HG02759 (cell line): ENCODE measurements around the gene PLIN5.
"Not testable (repeated sequence)": the region's sequence is repeated elsewhere in the genome, so short reads cannot be mapped to it uniquely, and the experiment has no call there.

Experiments
- ATAC-seq: cut with Tn5 transposase; IDR thresholded peaks from one replicate; pipeline ENCODE4 v1.9.1; 2021; ENCODE audit warnings: mild to moderate bottlenecking, moderate library complexity; ENCODE audit not compliant: unreplicated experiment

Gene PLIN5

DNA sequence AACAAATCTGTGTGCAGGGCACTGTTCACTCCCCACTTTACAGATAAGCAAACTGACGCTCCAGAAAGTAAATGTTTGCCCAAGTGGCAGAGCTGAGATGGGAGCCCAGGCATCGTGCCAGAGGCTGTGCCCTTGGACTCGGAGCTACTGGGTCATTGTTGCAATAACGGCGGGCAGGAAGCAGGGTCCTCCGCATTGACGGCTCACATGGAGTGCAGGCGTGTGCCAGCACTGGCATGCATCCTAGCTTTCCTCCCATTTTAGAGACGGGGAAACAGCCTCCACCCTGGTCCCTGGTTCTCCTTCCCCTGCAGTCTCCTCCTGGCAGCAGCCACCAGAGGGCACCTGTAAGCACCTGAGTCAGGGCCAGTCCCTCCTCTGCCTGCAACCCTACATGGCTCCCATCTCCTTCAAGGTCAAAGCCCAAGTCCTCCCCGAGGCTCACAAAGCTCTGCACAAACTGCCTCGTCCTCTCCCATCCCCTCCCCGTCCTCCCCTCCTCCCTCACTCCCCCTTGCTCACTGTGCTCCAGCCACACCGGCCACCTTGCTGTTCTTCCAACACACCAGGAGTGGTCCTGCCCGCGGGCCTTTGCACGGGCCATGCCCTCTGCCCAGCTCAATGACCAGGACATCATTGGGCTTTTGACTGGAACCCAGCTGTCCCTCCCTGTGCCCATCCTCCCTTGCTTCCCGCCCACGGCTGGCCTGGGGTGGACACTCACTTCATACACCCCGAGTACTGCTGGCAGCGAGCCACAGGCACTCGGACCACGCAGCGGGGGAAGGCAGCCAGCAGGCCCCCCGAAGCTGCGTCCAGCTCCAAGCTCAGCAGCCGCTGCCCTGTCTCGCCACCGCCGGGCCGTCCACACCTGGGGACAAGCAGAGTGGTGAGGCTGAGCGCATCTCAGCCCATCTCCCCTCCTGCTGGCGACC lies 12.5 kb upstream of the PLIN5 start:
- no peak for ATAC-seq

DNA sequence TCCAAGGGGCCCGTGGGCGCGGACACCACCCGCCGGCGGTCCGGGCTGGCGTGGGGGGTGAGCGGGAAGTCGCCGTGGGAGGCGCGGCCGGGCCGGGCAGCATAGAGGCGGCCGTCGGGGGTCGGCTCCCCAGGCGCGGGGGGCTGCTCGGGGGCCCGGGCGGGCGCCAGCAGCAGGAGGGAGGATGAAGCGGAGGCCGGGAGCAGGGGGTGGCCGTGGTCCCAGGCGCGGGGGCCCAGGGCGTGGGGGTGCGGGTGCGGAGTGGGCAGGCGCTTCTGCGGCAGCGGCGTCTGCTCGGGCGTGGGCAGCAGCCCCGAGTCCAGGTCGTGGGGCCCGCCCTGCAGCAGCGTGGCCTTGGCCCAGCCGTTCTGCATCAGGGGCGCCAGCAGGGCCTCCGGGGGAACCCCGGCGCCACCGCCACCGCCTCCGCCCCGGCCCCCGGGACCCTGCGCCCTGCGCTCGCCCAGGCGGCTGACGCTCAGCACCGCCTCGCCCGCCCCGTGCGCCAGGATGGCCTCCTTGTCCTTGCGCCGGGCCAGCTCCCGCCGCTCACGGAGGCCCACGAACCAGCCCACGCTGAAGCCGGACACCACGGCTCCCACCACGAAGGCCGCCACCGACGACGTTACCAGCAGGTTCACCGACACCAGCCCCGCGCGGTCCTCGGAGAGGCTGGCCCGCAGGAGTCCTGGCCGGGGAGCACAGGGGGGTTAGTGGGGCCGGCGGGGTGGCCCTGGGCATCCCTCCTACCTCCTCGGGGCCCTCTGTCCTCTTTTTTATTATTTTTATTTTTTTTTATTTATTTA lies 9.0 kb upstream of the PLIN5 start:
- ATAC-seq, result no peak

DNA sequence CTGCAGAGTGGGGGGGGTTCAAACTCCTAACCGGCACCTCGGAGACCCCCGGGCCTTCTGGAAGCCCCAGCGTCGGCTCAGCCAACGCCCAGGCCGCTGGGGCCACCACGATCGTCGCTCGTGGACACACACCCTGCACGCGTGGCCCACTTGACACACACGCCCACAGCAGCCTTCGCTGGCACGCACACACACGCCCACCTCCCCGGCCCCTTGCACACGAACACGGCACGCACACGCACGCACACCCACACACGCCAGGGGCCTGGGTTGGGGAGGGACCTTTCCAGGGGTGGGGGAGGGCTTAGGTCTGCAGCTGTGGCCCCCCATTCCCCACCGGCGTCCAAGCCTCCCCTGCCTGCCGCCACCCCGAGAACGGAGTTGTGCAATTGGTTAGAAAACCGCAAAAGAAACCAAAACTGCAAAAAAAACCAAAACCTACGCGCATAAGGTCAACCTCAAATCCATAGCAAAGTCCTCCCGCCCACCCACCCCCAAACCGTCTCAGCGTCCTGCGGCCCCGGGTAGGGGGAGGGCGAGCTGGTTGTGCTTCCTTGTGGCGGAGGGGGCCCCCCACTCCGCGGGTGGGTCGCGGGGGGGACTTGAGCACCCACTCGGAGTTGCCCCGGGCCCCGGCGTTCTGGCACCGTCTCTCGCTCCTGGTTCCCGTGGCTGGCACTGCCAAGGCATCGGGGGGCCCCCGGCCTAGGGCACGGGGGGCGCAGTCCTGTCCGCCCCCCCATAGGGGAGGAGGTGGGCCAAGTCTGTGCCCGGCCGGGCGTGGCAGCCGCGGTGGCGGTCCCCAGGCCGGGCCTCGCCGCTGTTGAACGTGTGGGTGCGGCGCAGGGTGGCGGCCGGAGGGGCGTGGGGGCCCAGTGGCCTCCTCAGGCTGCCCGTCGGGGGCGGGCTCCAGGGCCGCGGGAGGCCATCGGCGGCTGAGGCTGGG lies 8.1 kb upstream of the PLIN5 start:
- no peak for ATAC-seq

DNA sequence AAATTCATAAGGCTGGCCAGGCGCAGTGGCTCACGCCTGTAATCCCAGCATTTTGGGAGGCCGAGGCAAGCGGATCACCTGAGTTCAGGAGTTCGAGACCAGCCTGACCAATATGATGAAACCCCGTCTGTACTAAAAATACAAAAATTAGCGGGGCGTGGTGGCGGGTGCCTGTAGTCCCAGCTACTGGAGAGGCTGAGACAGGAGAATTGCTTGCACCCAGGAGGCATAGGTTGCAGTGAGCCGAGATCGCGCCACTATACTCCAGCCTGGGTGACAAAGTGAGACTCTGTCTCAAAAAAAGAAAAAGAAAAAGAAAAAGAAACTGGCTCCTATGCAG lies 6.8 kb upstream of the PLIN5 start:
- ATAC-seq, result not testable (repeated sequence)

DNA sequence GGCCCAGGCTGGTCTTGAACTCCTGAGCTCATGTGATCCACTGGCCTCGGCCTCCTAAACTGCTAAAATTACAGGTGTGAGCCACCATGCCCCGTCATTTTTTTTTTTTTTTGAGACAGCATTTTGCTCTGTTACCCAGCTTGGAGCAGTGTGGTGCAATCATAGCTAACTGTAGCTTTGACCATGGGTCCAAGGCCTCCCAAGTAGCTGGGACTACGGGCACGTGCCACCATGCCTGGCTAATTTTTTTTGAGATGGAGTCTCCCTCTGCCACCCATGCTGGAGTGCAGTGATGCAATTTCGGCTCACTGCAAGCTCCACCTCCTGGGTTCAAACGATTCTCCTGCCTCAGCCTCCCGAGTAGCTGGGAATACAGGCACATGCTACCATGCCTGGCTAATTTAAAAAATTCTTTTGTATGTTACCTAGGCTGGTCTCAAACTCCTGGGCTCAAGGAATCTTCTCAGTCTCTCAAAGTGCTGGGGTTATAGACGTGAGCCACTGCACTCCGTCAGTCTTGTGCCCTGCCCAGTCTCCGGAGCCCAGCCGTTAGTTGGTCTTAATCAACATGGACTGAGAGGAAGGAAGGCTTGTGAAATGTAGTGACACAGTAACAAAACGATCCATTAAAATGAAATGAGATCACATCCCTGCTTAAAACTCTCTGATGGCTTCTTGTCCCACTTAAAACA lies 6.2 kb upstream of the PLIN5 start:
- no peak for ATAC-seq

DNA sequence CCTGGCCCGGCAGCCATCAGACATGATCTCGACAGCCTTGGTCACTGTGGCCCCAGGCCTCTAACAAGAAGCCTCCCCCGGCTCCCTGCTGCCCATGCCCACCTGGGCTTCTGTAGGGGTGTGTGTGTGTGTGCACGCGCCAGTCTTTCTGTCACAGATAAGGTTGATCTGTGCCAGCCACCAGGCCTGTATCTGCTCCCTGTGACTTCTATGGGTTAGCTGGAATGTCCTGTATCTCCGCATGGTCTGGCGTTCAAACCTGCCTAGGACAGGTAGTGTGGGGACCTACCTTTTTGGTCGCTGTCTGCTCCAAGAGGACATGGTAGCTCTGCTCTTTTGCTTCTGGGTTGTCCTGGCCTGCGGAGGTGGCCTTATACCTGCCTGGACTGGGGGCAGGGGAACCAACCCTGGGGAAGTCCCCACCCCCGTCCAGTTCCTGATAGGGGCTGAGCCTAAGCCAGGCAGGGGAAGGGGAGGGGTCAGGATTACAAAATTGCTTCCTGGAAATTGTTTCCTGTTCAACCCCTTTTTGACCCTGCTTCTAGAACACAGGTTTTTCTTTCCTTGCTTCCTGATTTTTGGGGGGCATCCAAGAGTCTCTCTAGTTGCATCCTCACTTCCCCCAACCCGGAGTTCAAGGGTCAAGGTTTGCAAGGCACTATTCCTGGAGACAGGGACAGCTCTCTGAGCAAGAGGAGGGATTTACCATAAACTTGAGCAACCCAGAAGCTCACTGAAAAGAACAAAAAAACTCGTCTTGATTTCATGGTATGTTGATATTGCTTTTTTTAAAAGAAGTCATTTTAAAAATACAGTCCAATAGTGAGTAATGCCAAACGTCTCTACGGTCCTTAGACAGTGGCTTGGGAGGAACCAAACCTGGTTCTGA lies 4.9 kb upstream of the PLIN5 start, which contains the start of gene LRG1:
Gene LRG1, minus strand, starts transcription at position 344 of the 889 bp plus-strand sequence. Its CDS starts 23 bp downstream, at position 321.
- ATAC-seq, result no peak

DNA sequence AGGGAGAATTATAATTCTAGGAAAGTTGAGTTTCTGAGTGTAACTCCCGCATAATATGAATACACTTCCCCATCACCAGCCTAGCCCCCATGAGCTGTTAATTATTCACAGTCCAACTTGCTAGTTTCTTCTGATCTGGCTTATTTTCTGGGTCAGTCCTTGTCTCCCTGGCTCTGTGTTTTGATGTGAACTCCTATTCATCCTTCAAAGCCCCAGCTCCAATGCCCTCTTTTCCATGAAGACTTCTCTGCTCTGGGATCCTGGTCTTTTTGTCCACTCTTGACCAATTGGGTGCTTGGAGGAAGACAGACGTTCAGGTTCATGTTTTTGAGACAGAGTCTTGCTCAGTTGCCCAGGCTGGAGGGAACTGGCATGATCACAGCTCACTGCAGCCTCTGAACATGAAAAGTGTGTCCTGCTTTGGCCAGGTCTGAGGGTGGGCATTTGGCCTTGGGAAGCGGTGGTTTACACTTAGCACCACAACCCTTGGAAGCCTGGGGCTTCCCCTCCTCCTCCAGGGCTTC lies 4.2 kb upstream of the PLIN5 start:
- ATAC-seq, result no peak

DNA sequence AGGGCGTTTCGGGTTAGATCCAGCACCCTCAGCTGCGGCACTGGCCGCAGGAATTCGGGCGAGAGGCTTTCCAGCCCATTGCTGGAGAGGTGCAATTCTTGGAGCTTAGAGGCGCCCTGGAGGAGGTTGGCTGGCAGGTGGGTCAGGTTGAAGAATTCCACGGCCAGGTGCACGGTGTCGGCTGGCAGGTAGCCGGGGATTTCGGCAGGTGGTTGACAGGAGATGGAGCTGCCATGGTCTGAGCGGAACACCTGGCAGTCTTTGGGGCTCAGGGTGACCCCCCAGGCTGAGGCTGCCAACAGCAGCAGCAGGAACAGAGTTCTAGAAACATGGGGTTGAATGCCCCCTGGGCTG lies 3.6 kb upstream of the PLIN5 start:
- ATAC-seq, result no peak

DNA sequence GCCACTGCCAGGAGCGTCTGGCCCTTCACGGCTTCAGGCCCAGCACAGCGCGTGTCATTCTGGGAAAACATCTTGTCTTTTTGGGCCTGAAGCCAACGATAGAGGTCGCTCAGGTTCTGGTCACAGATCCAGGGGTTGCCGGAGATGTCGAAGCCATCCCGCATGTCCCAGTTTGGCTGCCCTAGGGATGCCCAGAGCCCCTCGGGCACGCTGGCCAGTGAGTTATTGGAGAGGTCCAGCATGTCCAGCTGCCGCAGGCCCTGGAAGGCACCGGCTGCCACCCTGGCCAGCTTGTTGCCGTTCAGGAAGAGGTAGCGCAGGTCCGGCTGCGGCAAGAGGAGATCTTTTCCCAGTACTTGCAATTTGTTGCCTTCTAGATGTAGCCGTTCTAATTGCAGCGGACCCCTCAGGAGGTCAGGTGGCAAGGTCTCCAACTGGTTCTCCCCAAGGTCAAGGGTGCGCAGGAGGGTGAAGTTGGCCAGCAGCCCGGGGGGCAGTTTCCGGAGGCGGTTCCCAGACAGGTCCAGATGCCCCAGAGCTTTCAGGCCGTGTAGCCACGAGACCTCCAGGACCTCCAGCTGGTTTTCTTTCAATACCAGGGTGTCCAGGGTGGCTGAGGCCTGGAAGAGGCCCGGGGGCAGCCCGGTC lies 3.1 kb upstream of the PLIN5 start:
- ATAC-seq, result no peak

DNA sequence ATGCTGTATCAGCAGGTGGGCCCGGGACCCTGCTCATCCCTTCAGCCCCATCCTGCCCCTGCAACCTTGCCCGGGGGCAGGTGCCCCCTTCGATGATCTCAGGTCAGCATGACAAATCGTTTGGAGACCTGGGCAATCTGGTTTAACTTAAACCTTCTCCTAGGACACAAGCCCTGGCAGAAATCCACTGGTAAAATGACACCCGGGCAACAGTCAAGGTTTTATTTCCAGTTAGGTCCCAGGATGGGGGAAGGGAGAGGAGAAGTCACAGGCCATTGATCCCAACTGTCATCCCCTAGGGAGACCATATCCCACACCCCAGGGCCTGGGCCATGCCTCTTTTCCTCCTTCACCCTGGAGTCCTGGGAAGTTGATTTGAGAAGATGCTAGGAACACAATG lies 1.8 kb upstream of the PLIN5 start:
- ATAC-seq, result no peak

DNA sequence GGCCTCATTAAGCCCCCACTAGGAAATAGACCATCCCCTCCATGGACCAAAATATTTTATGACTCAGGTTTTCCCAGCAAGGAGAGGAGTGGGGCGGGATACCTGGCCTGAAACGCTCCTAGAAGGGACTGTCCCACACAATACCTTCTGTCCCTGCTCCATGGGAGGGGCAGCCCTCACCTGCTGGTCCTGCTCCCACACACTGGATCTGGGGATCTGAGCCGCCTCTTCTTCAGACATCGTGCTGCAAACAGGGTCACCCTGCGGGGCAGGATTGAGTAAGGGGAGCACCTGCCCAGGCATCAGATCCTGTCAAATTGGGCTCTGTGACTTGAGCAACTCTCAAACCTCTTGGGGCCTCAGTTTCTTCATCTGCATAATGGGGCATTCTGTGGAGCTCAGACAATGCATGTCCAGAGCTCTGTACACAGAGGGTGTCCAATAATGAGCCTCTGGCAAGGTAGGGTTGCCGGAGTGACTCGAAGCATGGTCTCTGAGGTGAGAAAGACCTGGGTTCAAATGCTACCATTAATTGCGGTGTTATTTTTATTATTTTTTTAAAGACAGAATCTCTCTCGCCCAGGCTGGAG lies 1.1 kb downstream of the PLIN5 start:
- ATAC-seq, result no peak

DNA sequence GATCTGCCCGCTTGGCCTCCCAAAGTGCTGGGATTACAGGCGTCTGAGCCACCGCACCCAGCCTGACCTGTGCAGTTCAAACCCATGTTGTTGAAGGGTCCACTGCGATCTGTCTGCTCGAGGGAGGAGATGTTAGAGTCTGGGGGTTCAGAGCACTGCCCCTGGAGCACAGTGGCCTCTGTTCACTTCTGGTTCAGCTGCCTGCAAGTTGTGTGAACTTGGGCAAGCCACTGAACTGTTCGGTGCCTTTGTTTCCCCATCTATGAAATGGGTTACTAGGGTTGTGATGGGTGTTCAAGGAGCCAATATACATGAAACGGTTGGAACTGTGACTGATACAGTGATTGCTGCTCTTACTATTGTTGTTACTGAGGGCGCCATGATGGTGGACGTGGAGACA lies 1.7 kb downstream of the PLIN5 start:
- ATAC-seq, result no peak

DNA sequence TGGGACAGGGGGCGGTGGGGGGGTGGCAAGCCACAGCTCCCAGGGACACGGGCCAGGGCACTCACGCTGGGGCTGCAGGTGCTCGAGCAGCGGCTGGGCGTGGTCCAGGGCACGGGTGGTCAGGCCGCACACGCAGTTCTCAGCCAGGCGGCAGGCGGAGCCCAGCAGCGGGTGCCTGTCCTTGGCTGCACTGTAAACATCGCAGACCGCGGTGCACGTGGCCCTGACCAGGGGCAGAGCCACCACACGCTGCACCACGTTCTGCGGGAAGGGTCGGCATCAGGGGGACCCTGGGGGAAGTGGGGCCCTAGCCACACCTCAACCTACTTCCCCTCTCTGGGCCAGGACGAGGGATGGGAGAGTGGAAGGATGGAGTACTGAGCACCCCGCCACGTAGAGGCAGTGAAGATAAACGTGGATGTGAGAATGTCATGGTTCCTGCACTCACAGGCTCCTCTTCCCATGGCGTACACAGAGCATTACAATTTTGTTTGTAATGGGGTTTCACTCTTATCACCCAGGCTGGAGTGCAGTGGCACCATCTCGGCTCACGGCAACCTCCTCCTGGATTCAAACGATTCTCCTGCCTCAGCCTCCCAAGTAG lies 3.4 kb downstream of the PLIN5 start:
- no peak for ATAC-seq

DNA sequence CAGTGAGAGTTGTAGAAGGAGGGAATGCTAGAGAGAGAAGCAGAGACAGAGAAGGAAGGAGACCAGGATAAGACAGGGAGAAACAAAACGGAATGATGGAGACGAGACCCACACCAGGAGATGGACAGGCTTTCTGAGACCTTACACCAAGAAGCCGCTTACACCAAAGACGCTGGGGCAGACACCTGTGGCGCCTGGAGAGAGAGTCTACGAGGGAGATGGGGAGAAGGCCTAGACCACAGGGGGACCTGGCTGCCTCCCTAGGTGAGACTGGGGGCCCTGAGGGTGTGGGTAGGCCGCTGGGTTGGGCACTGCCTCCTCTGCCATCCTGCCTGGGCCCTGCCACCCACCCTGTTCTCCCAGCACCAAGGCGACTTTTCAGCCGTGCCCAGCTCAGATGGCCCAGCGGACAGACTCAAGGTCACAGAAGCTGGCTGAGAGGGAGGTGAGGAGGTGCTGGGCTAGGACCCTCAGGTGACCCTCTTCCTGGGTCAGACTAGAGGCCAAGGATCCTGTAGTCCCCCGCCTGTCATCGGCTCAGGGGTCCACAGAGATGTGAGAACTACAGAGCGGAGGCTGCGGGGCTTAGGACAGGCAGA lies 5.0 kb downstream of the PLIN5 start:
- ATAC-seq, result no peak

DNA sequence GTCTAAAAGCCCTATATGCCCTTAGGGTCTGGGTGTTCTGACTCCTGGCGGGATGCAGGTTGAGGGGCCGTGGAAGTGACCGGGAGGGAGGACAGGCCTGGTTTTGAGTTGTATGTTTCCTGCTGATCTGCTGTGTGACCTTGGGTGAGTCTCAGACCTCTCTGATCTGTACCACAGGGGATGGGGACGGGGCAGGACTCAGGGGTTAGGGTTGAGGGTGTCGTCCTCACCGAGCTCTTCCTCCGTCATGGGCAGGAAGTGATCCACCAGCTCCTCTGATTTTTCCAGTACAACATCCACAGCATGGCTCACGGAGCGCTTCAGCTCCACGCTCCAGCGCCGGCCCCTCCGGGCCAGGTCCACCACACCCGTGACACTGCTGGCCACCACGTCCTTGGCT lies 6.2 kb downstream of the PLIN5 start:
- ATAC-seq, result no peak

DNA sequence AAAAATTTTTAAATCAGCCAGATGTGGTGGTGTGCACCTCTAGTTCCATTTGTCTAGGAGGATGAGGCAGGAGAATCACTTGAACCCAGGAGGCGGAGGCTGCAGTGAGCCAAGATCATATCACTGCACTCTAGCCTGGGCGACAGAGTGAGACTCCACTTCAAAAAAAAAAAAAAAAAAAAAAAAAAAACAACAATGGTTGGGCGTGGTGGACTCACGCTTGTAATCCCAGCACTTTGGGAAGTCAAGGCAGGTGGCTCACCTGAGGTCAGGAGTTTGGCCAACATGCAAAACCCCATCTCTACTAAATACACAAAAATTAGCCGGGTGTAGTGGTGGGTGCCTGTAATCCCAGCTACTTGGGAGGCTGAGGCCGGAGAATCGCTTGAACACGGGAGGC lies 7.6 kb downstream of the PLIN5 start:
- not testable (repeated sequence) for ATAC-seq

DNA sequence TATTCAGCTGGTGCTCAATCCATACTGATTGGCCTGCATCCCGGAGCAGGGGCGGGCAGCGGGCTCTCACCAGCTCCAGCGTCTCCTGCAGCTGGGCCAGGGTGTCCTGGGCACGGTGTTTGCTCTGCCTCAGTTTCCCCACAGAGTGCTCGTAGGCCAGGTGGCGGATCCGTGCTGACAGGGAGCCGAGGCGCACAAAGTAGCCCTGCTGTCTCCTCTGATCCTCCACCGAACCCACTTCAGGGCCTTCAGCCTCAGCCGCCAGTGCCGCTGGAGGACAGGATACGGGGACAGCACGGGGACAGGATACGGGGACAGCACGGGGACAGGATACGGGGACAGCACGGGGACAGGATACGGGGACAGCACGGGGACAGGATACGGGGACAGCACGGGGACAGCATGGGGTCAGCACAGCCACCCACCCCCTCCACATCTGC lies 9.4 kb downstream of the PLIN5 start:
- no peak for ATAC-seq
